Measurements from ENCODE around the gene DIPK1A.

DNA sequence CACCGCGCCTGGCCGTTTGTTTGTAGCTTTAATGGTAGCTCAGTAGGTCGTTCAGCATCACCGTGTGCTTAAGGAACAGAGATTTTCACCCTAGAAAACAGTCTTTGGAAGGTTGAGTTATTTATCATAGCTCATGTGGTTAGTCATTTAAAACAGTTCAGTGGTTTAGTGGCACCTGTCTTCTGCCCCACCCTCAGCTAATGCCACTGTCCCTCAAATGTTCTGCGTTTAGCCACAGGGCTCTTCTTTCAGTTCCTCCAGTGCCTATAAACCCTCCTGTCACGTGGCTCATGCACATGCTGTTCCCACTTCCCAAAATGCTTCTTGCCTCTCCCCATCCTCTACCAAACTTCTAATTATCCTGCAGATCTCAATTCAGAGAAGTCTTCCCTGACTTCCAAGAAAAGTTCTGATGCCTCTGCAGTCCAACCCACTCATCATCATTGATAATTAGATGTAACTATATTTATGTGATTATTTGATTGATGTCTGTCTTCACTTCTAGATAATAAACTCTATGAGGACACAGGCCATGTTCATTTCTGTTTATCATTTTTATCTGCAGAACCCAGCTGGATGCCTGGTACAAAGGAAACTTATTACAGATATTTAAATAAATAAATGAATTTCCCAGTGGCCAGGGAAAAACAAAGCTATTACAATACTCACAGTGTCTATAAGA lies 14.4 kb upstream of the DIPK1A start:
- TF ChIP-seq POLR2A (IDR thresholded peaks at IDR 0.05) (no peak), CTCF (IDR thresholded peaks at IDR 0.05) (no peak)
